Loucy (cell line): ENCODE measurements around the gene EXOC3L4.

Source experiments
- H2AFZ ChIP-seq: fragments of 200-600 bp; sonication (generic); 2 replicates; pipeline ENCODE4 v1.6.0; 2016; ENCODE audit warnings: antibody characterized with exemption, mild to moderate bottlenecking, low read length, moderate library complexity
- H3F3A ChIP-seq: fragments of 200-600 bp; 2 replicates; pipeline ENCODE4 v1.6.0; 2016; ENCODE audit warnings: antibody characterized with exemption, low read depth, mild to moderate bottlenecking
- H3K27me3 ChIP-seq: fragments of 200-600 bp; sonication (generic); 2 replicates; pipeline ENCODE4 v1.6.1; 2014; ENCODE audit warnings: low read length, mild to moderate bottlenecking; ENCODE audit not compliant: insufficient read depth, poor library complexity, severe bottlenecking
- H3K36me3 ChIP-seq: fragments of 200-600 bp; sonication (generic); 2 replicates; pipeline ENCODE4 v1.6.1; 2016; ENCODE audit warnings: low read length; ENCODE audit not compliant: insufficient read depth
- H3K4me1 ChIP-seq: fragments of 200-600 bp; sonication (generic); 2 replicates; pipeline ENCODE4 v1.5.1; 2014; ENCODE audit warnings: low read length, mild to moderate bottlenecking; ENCODE audit not compliant: insufficient read depth, poor library complexity, severe bottlenecking
- H3K4me2 ChIP-seq: fragments of 200-600 bp; sonication (generic); 2 replicates; pipeline ENCODE4 v1.6.0; 2014; ENCODE audit warnings: antibody characterized with exemption, low read length, low read depth, mild to moderate bottlenecking; ENCODE audit not compliant: poor library complexity, severe bottlenecking
- H3K4me3 ChIP-seq: fragments of 200-600 bp; sonication (generic); 2 replicates; pipeline ENCODE4 v1.5.1; 2014; ENCODE audit warnings: low read length, mild to moderate bottlenecking, mixed read lengths; ENCODE audit not compliant: poor library complexity, severe bottlenecking
- H3K79me2 ChIP-seq: fragments of 200-600 bp; sonication (generic); 2 replicates; pipeline ENCODE4 v1.6.1; 2014; ENCODE audit warnings: low read length; ENCODE audit not compliant: insufficient read depth
- H3K9ac ChIP-seq: fragments of 200-600 bp; sonication (generic); 2 replicates; pipeline ENCODE4 v1.6.0; 2014; ENCODE audit warnings: mild to moderate bottlenecking, low read depth, low read length, moderate library complexity; ENCODE audit not compliant: poor library complexity, severe bottlenecking
- H3K9me2 ChIP-seq: fragments of 200-600 bp; sonication (generic); replicated peaks from 2 replicates; pipeline ENCODE4 v1.6.1; 2016; ENCODE audit warnings: low read depth, low read length, mixed read lengths
- H3K9me3 ChIP-seq: fragments of 200-600 bp; sonication (generic); 2 replicates; pipeline ENCODE4 v1.6.1; 2014; ENCODE audit warnings: mild to moderate bottlenecking, antibody characterized with exemption, low read length, low read depth; ENCODE audit not compliant: insufficient read depth
- H4K20me1 ChIP-seq: fragments of 200-600 bp; sonication (generic); 2 replicates; pipeline ENCODE4 v1.6.0; 2014; ENCODE audit warnings: antibody characterized with exemption, low read length, mild to moderate bottlenecking; ENCODE audit not compliant: insufficient read depth, poor library complexity, severe bottlenecking
- EZH2phosphoT487 ChIP-seq: fragments of 200-600 bp; IDR thresholded peaks from 2 replicates; pipeline ENCODE4 v1.6.1; 2018; ENCODE audit warnings: antibody characterized with exemption, mild to moderate bottlenecking, moderate library complexity, borderline replicate concordance
- TF ChIP-seq, protein P1 (sequence below): fragments of 200-600 bp; sonication (generic); conservative IDR thresholded peaks from 2 replicates; pipeline ENCODE4 v1.5.1; 2014; ENCODE audit warnings: mild to moderate bottlenecking, antibody characterized with exemption, low read length

Gene EXOC3L4

GRCh38 chr14:103097244-103097993 lies 2.9 kb downstream of the EXOC3L4 start:
- H3K4me2 ChIP-seq: no peak overlapping the region
- TF ChIP-seq, protein P1, sequence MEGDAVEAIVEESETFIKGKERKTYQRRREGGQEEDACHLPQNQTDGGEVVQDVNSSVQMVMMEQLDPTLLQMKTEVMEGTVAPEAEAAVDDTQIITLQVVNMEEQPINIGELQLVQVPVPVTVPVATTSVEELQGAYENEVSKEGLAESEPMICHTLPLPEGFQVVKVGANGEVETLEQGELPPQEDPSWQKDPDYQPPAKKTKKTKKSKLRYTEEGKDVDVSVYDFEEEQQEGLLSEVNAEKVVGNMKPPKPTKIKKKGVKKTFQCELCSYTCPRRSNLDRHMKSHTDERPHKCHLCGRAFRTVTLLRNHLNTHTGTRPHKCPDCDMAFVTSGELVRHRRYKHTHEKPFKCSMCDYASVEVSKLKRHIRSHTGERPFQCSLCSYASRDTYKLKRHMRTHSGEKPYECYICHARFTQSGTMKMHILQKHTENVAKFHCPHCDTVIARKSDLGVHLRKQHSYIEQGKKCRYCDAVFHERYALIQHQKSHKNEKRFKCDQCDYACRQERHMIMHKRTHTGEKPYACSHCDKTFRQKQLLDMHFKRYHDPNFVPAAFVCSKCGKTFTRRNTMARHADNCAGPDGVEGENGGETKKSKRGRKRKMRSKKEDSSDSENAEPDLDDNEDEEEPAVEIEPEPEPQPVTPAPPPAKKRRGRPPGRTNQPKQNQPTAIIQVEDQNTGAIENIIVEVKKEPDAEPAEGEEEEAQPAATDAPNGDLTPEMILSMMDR: no peak
- no peak for TF ChIP-seq EZH2phosphoT487

GRCh38 chr14:103097994-103098957 lies 3.8 kb downstream of the EXOC3L4 start:
- Histone ChIP-seq H3F3A (no peaks in the 10 kb centered on the region), H4K20me1 (no peaks in the 10 kb centered on the region), H3K79me2 (no peaks in the 10 kb centered on the region), H3K9me2 (no peaks in the 10 kb centered on the region), H3K4me3 (no peak overlapping the region), H2AFZ (no peak overlapping the region), H3K9me3 (no peaks in the 10 kb centered on the region), H3K4me1 (no peaks in the 10 kb centered on the region), H3K27me3 (no peaks in the 10 kb centered on the region), H3K36me3 (no peaks in the 10 kb centered on the region), H3K9ac (no peak overlapping the region), H3K4me2 (no peak overlapping the region)
- TF ChIP-seq, protein P1: no peak
- TF ChIP-seq EZH2phosphoT487: no peak

More at GRCh38 chr14:103097244-103097993, 2.9 kb downstream of the EXOC3L4 start:
- no peaks in the 10 kb centered on the region for H3K9me3 ChIP-seq
- no peaks in the 10 kb centered on the region for H3K36me3 ChIP-seq
- no peaks in the 10 kb centered on the region for H3F3A ChIP-seq
- H4K20me1 ChIP-seq: no peaks in the 10 kb centered on the region
- H3K4me1 ChIP-seq: no peaks in the 10 kb centered on the region
- no peak overlapping the region for H3K9ac ChIP-seq
- H3K4me3 ChIP-seq: no peak overlapping the region
- H3K9me2 ChIP-seq: no peaks in the 10 kb centered on the region
- no peak overlapping the region for H2AFZ ChIP-seq
- H3K79me2 ChIP-seq: no peaks in the 10 kb centered on the region
- no peaks in the 10 kb centered on the region for H3K27me3 ChIP-seq

DNA sequence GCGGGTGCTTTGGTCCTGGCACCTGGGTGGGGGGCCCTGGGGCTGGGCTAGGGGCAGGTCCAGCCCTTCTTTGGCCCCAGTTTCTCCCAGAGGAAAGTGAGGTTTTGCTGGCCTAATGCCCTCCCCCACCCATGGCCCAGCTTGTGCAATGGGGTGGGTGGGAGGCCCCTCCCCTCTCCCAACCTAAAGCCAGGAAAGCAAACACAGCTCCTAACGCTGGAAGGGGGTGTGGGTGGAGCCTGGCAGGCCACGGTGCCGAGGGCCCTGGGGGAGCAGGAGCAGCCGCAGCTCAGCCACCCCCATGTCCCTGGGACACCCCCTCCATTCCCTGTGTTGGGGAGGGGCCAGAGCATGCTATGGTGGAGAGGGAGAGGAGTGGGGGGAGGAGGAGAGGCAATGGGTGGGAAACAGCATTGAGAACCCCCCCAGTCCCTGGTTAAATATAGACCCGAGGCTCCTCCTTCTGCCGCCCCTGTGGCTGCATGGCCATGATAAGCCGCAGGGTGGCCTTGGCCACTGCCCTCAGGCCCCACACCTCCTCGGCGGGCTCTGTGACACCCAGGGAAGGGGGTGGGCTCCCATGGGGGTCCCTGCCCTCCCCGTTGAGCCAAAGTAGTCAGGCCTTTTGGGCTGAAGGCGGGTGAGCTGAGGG lies 4.7 kb downstream of the EXOC3L4 start:
- no peaks in the 10 kb centered on the region for H3K9me2 ChIP-seq
- H3K79me2 ChIP-seq: no peaks in the 10 kb centered on the region
- H4K20me1 ChIP-seq: no peaks in the 10 kb centered on the region
- no peaks in the 10 kb centered on the region for H3K27me3 ChIP-seq
- H3K36me3 ChIP-seq: no peaks in the 10 kb centered on the region
- no peaks in the 10 kb centered on the region for H3K9me3 ChIP-seq
- H3K4me2 ChIP-seq: no peak overlapping the region
- no peak overlapping the region for H2AFZ ChIP-seq
- no peak overlapping the region for H3K9ac ChIP-seq
- no peak for TF ChIP-seq EZH2phosphoT487
- TF ChIP-seq, protein P1: no peak
- H3F3A ChIP-seq: no peaks in the 10 kb centered on the region
- H3K4me3 ChIP-seq: no peak overlapping the region
- no peaks in the 10 kb centered on the region for H3K4me1 ChIP-seq
